PFSK-1 (cell line): ENCODE data around the gene NACC2.

Experiments used
- FOXP2 ChIP-seq: optimal IDR thresholded peaks from 2 replicates; pipeline ENCODE3; 2011; ENCODE audit warnings: borderline replicate concordance, control low read depth, inconsistent platforms; ENCODE audit not compliant: insufficient read depth; ENCODE audit errors: extremely low read length, extremely low read depth
- POLR2AphosphoS5 ChIP-seq: IDR thresholded peaks from 2 replicates; pipeline ENCODE4 v1.6.1; 2012; ENCODE audit warnings: low read depth, mild to moderate bottlenecking, control low read depth, low read length, moderate library complexity
- SIN3A ChIP-seq: IDR thresholded peaks from 2 replicates; pipeline ENCODE4 v1.6.1; 2012; ENCODE audit warnings: mild to moderate bottlenecking, low read length, moderate library complexity, borderline replicate concordance; ENCODE audit not compliant: insufficient read depth
- TAF1 ChIP-seq: IDR thresholded peaks from 2 replicates; pipeline ENCODE4 v1.6.1; 2012; ENCODE audit warnings: low read length, control low read depth, borderline replicate concordance; ENCODE audit not compliant: insufficient read depth
- TF ChIP-seq, protein P1 (sequence below), 2 experiments: IDR thresholded peaks; 2 replicates each; pipeline versions ENCODE4 v1.6.1 to v1.8.0; 2011 to 2012; ENCODE audit warnings: low read depth in 2 of 2, low read length in 2 of 2, control low read depth in 1 of 2, inconsistent platforms in 1 of 2, mild to moderate bottlenecking in 1 of 2, moderate library complexity in 1 of 2; ENCODE audit not compliant: insufficient read depth in 1 of 2

The NACC2 gene

DNA sequence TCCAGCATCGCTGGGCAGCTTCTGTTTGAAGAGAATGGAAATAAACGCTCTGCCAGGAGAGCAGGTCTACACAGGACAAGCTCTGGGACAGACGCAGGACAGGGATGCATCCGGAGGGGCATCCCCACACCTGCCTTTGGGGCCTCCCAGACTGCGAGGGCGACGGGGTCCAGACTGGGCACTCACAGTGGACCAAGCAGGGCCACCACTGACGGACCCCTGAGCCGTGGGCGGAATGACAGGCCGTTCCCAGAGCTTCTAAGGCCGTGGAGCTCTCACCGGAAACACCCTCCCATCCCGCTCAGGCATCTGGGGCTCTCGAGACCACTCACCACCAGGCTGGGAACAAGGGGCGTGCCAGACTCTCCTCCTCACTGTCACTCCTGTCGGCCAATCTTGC is 34.1 kb upstream of the NACC2 start:
- TF ChIP-seq POLR2AphosphoS5, result no peak
- no peak for TF ChIP-seq FOXP2
- TF ChIP-seq, protein P1, sequence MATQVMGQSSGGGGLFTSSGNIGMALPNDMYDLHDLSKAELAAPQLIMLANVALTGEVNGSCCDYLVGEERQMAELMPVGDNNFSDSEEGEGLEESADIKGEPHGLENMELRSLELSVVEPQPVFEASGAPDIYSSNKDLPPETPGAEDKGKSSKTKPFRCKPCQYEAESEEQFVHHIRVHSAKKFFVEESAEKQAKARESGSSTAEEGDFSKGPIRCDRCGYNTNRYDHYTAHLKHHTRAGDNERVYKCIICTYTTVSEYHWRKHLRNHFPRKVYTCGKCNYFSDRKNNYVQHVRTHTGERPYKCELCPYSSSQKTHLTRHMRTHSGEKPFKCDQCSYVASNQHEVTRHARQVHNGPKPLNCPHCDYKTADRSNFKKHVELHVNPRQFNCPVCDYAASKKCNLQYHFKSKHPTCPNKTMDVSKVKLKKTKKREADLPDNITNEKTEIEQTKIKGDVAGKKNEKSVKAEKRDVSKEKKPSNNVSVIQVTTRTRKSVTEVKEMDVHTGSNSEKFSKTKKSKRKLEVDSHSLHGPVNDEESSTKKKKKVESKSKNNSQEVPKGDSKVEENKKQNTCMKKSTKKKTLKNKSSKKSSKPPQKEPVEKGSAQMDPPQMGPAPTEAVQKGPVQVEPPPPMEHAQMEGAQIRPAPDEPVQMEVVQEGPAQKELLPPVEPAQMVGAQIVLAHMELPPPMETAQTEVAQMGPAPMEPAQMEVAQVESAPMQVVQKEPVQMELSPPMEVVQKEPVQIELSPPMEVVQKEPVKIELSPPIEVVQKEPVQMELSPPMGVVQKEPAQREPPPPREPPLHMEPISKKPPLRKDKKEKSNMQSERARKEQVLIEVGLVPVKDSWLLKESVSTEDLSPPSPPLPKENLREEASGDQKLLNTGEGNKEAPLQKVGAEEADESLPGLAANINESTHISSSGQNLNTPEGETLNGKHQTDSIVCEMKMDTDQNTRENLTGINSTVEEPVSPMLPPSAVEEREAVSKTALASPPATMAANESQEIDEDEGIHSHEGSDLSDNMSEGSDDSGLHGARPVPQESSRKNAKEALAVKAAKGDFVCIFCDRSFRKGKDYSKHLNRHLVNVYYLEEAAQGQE (IDR thresholded peaks at IDR 0.05; ENCODE audit: insufficient read depth in 1 of 2, low read depth in 2 of 2, low read length in 2 of 2), result no peak
- no peak for TF ChIP-seq SIN3A

DNA sequence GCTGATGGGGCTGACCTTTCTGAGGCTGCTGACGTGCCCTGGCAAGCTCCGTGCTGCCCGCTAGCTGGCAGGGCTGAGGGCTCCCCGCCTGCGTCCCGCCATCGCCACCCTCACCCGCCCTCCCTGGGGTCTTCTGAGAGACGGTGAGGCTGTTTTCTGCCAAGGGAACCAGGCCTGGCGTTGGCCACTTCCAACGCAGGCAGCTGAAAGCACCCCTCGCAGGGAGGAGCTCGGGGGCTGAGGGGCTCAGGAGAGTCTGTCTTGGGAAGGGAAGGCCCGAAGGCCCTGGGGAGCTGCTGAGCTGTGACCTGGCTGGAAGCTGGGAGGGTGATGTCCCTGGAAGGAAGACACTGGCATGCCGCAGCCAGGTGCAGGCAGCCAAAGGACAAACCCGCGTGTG is 33.3 kb upstream of the NACC2 start:
- TF ChIP-seq, protein P1 (IDR thresholded peaks at IDR 0.05; ENCODE audit: insufficient read depth in 1 of 2, low read depth in 2 of 2, low read length in 2 of 2), result no peak
- TF ChIP-seq FOXP2, result no peak
- no peak for TF ChIP-seq SIN3A
- TF ChIP-seq POLR2AphosphoS5, result no peak
- TF ChIP-seq TAF1, result no peak

DNA sequence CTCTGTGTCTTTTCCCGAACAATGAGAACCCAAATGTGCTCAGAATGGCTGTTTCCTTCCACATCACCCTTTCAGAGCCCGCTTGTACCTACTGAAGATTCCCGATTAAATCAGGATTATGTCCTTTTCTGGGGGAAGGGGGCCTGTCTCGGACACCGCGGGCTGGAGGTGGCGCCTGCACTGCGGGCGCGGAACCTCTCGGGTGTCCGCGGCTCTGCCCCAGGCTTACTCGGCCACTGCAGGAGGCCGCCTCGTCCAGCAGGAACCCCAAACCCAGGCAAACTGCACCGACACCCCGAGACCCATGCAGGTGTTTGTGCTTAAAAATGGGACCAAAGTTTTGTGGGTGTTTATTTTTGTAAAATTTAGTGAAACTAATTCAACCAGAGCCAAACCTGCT is 32.2 kb upstream of the NACC2 start:
- no peak for TF ChIP-seq POLR2AphosphoS5
- no peak for TF ChIP-seq SIN3A
- TF ChIP-seq, protein P1 (IDR thresholded peaks at IDR 0.05; ENCODE audit: insufficient read depth in 1 of 2, low read depth in 2 of 2, low read length in 2 of 2), result no peak
- TF ChIP-seq FOXP2, result no peak
- TF ChIP-seq TAF1, result no peak

DNA sequence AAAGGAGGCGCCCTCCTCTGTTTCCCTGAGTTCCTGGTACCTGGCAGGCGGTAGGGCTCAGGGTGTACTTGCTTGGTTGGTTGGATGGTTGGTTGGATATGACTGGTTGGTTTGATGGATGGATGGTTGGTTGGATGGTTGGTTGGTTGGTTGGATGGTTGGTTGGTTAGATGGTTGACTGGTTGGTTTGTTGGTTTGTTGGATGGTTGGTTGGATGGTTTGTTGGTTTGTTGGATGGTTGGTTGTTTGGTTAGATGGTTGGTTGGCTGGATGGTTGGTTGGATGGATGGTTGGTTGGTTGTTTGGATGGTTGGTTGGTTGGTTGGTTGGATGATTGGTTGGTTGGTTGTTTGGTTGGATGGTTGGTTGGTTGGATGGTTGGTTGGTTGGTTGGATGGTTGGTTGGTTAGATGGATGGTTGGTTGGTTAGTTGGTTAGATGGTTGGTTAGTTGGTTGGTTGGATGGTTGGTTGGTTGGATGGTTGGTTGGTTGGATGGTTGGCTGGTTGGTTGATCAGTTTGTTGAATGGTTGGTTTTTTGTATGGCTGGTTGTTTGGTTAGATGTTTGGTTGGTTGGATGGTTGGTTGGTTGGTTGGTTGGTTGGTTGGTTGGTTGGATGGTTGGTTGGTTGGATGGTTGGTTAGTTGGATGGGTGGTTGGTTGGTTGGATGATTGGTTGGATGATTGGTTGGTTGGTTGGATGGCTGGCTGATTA is 30.0 kb upstream of the NACC2 start:
- no peak for TF ChIP-seq FOXP2
- TF ChIP-seq SIN3A, result no peak
- TF ChIP-seq, protein P1 (IDR thresholded peaks at IDR 0.05; ENCODE audit: insufficient read depth in 1 of 2, low read depth in 2 of 2, low read length in 2 of 2), result no peak
- no peak for TF ChIP-seq POLR2AphosphoS5
- no peak for TF ChIP-seq TAF1
